Raji (cell line): ENCODE results near the gene RNASE11.

ENCODE experiments used
- POLR2A ChIP-seq: IDR thresholded peaks from 2 replicates; pipeline ENCODE4 v1.6.1; 2011; ENCODE audit warnings: low read depth, low read length, control low read depth; ENCODE audit not compliant: insufficient read depth

The RNASE11 gene

DNA sequence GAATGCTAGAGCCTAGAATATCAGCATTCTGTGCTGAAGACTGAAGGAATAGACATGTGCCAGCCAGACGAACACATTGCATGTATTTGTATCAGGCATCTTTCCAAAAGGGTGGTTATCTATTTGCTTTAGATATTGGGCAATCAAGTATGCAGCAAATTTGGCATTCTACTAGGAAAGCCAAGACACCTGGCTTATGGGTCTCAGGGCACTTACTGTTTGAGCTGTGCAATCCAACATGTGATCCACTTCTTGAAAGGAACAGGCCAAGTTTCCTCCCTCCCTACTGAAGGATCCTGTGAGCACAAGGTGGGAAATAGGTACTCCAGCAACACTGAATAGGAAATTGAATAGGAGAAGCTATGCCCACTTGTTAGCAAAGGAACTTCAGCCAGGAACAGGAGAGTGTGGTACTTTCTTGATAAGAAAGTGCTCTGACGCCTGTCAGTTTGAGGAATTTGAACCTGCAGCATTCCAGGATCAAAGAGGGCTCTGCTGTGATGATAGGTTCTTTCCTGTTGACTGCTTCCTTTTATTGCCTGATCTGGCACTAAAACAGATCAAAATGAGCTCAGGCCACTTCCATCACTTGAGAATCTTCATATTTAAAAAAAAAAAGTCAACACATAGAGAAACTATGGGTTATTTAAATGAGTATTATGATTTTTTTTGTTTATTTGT is 33.1 kb upstream of the RNASE11 start:
- TF ChIP-seq POLR2A, result no peak

DNA sequence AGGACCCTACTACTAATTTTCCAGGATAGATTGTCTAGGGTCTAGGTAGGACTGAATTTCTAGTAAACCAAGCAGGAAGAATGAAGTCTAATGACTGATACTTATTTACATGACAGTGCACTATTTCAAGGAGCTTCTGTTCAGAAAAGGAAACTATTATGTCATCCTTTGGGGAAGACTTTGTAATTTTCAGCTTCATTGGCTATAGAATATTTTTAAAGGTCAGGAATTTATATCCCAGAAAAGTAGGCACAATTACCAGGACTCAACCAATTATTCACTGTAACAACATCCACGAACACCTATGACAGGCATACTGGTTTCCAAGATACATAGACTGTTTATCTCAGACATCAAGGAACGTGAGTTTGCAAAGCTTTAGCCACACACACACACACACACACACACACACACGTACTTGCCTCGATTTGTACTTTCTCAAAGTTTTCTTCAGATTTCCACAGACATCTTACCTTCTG is 30.5 kb upstream of the RNASE11 start:
- no peak for TF ChIP-seq POLR2A

DNA sequence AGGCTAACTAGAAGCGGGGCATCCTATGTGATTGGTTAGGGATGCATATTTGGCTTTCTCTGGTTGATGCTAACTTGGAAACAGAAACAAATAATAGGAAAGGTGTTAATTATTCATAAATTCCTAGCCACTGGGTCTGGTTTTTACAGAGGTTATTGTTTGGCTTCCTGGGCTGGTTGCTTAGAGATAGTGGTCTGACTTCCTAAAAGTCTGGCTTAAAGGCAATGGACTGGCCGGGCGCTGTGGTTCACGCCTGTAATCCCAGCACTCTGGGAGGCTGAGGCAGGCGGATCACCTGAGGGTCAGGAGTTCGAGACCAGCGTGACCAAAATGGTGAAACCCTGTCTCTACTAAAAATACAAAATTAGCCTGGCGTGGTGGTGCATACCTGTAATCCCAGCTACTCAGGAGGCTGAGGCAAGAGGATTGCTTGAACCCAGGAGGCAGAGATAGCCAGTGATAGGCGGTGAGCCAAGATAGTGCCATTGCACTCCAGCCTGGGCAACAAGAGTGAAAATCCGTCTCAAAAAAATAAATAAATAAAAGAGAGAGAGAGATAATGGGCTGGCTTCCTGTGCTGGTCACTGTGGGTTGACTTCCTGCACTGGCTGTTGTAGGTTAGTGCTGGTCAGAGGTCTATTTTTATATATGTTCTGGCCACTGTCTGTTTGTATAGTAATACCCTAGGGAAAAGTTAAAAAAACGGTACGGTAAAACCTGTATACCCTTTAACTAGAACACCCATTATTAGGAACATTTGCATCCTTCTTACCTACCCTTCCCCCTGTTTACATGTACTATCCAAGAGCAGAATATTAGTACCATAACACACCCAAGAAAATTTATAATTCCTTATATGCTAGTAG is 29.6 kb upstream of the RNASE11 start:
- TF ChIP-seq POLR2A, result no peak

DNA sequence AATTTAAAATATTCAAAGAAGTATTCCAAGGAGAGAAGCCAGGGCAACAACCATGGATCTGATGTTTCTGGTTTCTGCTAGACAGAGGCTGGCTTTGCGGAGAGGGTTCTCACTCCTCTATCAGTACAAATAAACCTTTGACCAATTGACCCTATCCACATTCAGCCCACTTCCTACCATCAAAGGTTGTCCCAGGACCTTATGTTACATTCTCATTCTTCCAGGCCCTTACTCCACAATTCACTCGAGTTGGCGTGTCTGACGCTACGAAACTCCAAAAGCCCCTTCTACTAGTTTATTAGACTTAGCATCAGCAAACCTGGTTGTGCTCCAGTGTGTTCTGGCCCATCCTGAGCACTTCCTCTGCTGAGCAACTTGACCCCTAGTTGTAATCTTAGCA is 28.2 kb upstream of the RNASE11 start:
- no peak for TF ChIP-seq POLR2A

DNA sequence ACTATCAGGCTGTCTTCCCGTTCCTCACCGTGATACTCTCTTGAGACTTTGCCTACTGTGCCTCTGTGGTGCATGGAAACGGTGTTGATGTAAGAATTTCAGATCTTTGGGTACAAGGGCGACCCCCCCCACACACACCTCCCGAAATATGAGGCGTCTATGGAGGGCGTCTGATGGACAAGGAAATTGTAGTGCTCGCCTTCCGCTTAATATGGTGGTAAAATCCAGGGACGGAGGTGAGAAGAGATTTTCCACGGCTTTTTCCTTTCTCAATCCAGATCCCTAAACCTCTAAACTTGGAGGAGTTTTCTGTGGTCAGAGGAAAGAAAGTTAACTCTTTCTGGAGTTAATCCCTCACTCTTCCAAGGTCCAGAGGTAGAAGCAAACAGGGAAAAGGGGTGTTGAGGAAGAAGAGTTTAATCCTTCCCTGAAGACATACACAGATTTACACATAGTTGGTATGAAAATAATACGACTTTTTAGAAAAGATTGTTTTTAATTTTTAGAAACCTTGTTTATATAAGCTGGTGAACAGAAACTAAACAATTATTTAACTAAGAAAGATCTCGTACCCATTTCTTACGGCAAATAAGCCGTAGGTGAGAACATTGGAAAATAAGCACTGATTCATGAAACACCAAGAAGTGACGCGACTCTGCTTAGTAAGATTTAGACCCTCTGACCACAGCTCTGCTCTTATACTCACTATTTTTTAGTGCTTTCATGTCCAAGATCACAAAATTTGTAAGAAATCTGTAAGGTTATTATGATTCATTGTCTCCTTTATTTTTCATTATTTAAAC is 26.4 kb upstream of the RNASE11 start:
- TF ChIP-seq POLR2A, result no peak

DNA sequence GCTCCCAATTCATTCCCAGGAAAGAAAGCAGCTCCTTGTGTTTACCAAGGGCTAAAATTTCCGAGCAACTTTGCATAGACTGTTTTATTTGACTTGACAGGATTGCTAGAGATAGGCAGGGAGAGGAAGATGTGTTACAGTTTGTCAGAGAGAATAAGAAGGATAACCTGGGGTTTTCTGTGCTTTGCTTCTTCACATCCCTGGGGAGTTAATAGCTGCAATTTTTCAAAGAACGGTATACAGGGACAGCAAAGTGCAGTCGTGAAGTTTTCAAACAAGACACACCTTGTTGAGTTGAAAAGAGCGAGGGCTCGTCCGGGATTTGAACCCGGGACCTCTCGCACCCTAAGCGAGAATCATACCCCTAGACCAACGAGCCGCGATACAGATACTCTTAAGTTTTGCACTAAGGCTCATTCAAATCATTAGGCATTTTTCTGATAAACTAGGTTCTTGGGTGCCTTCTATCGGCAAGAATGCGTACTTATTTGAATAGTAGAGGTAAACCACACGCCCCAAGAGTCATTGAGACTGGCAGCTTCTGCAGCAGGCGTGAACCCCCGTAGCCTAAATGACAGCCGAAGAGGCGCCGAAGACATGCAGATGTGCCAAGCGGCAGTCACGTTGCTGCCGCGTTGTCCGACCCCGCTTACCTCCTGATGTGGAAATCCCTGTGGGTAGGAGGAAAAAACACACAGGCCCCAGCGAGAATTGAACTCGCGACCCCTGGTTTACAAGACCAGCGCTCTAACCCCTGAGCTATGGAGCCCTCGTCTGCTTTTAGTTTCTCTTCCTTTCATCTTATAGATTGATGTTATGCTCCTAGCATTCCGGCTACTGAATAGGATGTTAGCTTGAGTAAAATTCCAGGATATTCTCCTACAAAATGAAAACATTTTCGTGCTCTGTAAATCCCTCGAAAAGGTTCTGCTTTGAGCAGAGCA is 25.6 kb upstream of the RNASE11 start:
- no peak for TF ChIP-seq POLR2A

DNA sequence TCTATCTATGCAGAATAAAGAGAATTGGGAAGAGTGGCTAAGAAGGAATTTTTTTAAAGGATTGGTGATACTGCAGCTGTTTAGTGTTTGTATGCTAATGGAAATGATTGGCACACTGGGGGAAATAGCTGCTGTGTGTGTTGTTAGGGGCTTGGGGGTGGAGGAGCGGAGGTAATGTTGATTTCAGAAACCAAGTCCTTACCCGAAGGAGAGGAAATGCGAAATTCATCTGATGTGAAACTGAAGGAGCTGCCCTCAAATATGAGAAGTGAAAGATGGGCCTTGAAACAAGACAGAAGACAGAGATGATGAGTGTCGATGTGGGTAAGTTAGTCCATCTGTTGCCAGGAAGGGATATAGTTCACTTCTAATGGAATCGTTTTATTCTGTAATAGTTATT is 24.6 kb upstream of the RNASE11 start:
- TF ChIP-seq POLR2A, result no peak

DNA sequence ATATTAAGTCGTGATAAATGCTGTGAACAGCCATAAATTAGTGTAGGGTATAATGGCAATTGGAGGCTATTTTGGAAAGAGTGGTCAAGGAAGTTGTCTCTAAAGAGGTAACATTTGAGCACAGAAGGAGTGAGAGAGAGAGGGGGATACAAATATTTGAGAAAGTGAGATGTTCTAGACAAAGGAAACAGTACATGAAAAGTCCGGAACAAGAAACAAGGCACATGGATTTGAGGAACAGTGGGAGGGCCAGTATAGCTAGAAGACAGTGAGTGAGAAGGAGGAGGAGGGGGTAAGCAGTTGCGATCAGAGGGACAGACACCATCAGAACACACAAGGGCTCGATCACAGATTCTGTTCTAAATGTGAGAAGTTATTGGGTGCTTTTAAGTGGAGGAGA is 23.5 kb upstream of the RNASE11 start:
- no peak for TF ChIP-seq POLR2A

DNA sequence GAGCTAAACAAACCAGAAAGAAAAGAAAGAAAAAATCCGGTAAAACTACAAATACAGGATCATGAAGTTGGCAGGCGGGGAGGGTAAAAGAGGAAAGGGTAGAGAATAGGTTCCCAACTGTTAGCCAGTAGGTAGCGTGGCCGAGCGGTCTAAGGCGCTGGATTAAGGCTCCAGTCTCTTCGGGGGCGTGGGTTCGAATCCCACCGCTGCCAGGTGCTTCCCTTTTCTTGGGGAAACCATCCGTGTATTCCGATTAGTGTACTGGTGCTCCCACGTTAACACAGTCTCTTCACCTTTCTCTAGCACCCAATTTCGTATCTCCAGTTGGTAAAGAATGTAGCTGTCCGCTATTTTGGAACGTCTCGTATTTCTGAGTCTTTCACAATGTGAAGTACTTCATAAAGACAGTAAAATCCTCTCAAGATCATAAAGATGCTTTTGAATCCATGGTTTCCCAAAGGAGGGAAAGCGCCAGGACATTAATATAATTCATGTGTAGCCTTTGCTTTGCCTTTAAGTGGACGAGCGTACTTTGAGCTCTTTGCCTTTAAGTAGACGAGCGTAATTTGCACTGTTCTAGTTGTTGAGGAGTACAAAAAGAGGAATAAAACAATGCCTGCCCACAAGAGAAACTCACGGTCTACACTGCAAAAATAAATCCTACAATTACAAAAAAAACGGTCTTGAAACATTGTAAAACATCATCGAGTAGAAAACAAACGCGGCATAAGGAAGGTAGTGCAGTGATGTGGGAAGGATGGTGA is 22.4 kb upstream of the RNASE11 start:
- TF ChIP-seq POLR2A, result no peak

DNA sequence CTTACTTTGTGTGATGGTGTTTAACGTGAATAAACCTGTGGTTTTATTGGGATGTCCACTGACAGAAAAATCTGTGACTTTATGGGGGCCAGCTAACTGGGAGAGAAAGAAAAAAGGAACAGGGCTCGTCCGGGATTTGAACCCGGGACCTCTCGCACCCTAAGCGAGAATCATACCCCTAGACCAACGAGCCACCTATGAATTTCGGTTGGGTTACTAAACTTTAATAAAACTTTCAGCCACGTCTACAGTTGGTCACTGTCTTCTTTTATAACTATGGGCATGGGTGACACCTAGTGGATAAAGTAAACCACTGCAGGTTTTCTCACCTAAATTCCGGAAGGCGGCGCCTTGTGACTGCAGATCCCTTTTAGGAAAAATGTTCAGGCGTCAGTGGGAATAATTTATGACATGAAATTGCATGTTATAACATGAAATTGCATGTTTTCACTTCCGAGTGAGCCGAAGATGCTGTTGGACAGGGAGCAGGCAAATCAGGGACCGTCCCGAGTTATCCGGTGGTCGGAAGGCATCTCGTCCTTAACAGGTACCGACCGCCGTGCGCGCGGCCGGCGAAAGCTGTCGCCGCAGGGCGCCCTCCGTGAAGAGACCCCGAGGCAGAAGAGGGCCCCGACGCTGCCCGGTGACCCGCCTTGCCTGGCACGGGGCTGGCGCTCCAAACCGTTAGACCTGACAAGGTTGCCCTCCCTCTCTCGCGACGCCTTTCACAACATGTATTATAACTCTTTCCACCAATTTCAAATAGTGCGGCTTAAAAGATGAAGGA is 21.6 kb upstream of the RNASE11 start:
- TF ChIP-seq POLR2A, result no peak

DNA sequence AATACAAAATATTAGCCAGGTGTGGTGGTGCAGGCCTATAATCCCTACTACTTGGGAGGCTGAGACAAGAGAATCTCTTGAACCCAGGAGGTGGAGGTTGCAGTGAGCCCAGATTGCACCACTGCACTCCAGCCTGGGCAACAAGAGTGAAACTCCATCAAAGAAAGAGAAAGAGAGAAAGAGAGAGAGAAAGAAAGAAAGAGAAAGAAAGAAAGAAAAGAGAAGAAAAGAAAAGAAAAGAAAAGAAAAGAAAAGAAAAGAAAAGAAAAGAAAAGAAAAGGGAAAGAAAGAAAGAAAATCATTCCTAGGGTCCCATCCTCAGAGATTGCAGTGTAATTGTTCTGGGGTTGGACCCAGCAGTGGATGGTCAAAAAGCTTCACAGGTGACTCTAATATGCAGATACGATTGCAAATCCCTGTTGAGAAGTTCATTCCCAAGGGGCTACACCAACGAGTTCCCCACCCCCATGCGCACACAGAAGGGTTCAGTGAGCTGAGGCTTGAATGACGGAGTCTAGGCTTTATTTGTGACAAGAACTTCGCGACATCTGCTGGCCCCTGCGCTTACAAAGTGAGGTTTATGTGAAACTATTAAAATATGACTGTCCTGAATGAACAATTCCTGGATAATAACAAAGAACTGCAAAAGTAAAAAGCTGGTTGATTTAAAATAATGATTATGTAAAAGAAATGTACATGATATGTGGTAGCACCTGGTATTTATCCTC is 20.7 kb upstream of the RNASE11 start:
- no peak for TF ChIP-seq POLR2A

DNA sequence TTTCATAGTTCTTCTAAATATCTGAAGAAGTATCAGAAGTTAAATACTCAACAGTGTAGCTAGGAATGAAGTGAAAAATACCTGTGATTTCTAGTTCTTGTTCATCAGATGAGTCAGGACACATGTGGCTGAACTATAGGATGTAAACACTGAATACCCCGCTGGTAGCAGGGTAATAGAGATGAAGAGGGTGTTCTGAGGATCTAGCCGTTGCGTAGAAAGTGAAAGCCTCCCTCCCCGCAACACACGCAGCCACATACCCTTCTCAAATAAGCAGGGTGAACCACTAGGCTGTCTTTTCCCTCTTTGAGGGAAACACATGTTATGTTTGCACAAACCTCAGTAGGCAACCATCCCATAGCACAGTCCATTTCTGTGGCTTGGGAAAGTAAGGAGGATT is 19.8 kb upstream of the RNASE11 start:
- TF ChIP-seq POLR2A, result no peak
